Hematopoietic multipotent progenitor cell treated with erythropoietin and hydrocortisone succinate and interleukin-3 and kit ligand, for 6 days (in vitro differentiated cells): ENCODE results near the gene SAP30L.

ENCODE experiments used
- DNase-seq: peaks from one replicate; pipeline ENCODE4 v3.0.0-alpha.2; 2015

The SAP30L gene

DNA sequence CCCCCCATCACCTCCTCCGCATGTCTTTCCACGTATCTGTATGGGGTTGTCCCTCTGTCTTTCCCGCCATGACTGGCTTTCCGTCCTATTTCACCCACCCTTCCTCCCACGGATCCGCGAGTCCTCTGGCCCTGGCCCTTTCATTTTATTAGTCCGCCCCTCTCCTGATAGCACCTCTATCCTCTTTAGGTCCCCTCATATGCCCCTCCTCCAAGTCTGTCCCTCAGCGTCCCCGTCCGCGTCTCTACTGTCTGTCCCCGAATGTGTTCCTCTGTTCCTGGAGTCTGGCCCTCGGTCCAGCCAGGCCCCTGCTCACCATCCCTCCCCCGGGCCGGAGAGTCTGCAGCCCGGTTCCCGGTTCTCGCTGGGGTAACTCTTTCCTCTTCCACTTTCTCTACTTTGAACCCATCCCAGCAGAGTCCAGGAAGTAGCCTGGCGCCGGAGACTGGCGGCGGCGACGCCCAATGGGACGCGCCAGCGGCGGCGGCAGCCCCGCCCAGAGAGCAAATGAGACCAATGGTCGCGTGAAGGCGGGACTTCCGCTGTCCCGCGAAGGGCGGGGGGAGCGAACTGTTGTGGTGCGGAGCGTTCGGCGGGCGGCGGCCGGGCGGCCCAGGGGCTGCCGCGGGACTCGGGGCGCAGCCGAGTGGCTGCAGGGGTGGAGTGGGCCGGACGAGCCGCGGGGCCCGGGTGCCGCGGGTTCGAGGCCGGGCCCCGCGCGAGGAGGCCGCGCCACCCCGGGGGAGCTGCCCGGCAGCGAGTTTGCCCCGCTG is at the start of gene SAP30L:
Gene SAP30L (plus strand): TSS at position 576 of the 773 bp plus-strand sequence. CDS start 608 bp downstream, outside the sequence.
- peak; percentile 96 for DNase-seq

- DNase-seq = no peak
Observed at GRCh38 chr5:154396128-154396527, 49.7 kb upstream of the SAP30L start.

GRCh38 chr5:154397652-154398406 is 48.0 kb upstream of the SAP30L start:
- peak; percentile 95 for DNase-seq

DNA sequence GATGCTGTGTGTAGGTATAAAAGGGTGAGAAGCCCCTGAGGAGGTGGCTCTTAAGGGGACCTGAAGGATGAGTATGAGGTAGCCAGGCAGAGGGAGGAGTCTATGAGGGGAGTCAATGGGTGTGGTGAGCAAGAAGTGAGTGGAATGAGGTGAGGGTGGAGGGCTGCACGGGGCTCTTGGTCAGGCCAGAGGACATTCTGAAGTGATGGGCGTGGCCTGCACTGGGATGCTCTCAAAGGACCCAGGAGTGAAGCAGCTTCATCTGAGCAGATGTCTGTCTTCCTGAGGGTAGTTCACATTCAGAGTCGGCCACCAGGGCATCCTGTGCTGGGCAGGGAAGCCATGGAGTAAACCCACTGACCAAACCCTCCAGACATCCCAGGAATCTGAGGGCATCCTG is 45.1 kb upstream of the SAP30L start:
- no peak for DNase-seq

GRCh38 chr5:154401355-154401754 is 44.4 kb upstream of the SAP30L start:
- DNase-seq = no peak

- DNase-seq = no peak
Observed at GRCh38 chr5:154401931-154402330, 43.9 kb upstream of the SAP30L start.

GRCh38 chr5:154402611-154403010 is 43.2 kb upstream of the SAP30L start:
- DNase-seq = no peak

DNA sequence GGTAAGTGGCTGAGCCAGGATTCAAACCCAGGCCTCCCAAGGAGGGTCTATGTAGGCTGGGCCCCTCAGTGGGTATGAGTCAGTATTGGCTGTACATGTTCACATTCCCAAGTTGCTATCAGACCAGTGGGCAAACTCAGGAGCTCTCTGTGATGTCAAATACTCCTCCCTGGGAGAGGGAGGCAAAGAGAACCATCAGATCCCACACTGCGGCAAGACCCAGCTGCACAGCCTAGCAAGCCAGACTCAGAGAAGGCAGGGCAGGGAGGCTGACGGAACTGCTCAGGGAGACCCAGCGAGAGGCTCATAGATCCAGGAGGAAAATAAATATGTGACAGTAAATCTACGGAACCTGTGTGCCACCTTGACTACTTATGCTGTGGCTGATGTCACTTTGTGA is 42.6 kb upstream of the SAP30L start:
- DNase-seq = no peak

DNA sequence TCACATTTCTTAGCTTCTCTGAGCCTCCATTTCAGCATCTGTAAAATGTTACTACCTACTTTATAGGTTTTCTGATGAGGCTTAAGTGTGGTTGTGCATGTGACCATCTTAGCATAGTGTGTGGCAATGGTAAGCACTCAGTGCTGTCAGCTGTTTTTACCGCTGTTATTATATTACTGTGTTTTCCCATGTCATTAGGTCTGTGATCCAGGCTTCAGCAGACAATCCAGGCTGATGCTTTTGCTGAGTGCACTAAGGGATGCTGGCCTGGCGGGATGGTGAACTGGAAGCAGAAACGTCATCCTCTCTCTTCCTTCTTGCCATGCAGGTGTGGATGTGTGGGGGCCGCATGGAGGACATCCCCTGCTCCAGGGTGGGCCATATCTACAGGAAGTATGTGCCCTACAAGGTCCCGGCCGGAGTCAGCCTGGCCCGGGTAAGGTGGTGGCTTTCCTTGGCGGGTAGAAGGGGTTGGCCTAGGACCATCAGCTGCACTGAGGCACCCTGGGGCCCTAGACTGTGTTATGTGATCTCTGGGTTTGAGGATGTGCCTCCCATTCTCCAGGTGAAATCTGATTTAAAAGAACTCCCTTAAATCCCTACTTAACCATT is 41.9 kb upstream of the SAP30L start:
- DNase-seq = no peak

- peak; percentile 94 for DNase-seq
Observed at GRCh38 chr5:154405078-154405792, 40.6 kb upstream of the SAP30L start.

- no peak for DNase-seq
Observed at GRCh38 chr5:154406231-154406630, 39.6 kb upstream of the SAP30L start.

- DNase-seq = no peak
Observed at GRCh38 chr5:154406826-154407225, 39.0 kb upstream of the SAP30L start.

GRCh38 chr5:154408811-154409210 is 37.0 kb upstream of the SAP30L start:
- no peak for DNase-seq

GRCh38 chr5:154409230-154409840 is 36.5 kb upstream of the SAP30L start:
- no peak for DNase-seq

- no peak for DNase-seq
Observed at GRCh38 chr5:154410008-154410407, 35.8 kb upstream of the SAP30L start.

DNA sequence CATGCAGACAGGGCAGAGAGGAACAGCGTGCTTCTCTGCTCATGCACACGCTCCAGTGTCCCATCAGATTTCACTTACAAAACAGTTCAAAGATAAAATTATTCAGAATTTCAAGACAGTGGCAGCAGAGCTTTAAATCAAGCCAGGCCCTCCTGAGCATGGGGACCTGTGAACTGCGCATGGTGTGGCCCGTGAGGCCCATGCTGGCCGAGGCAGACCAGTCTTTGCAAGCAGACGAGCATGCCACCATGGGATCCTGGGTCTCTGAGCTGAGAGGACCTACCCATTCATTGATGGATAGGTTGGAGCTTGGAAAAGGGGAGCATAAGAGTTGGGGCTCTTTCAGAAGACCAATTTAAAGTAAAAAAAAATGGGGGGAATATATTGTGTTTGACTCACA is 35.0 kb upstream of the SAP30L start:
- no peak for DNase-seq

GRCh38 chr5:154411338-154411737 is 34.5 kb upstream of the SAP30L start:
- DNase-seq = no peak

DNA sequence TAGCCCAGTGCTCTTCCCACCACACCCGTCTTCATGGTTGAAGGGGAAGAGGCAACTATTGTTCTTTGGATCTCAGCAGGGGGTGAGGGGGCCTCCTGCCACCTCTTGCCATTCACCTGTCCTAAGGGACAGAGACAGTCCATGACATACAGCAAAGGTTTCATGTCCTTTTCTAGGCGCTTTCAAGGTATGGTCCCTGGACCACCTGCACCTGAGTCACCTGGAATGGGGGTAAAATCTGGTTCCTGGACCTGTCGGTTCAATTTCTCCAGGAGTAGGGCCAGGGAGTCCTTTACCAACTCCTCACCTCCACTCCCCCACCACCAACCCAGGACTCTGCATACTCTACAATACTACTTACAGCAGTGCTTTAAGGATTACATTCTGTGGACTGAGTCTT is 33.5 kb upstream of the SAP30L start:
- DNase-seq = no peak

DNA sequence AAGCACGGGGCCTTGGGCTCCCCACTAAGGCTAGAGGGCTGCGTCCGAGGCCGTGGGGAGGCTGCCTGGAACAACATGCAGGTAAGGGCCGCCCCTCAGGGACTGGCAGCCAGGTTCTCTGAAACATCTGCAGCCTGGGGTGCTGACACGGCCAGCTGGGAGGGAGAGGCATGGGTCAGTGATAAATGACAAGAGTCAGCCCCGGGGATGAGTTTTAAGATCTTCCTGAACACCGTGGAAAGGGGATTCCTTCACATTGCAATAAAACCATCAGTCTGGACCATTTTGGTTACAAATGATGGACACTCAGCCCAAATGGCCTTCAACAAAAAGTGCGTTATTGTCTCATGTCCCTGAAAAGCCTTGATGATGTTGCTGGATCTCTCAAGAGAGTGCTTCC is 32.9 kb upstream of the SAP30L start:
- DNase-seq = no peak

DNA sequence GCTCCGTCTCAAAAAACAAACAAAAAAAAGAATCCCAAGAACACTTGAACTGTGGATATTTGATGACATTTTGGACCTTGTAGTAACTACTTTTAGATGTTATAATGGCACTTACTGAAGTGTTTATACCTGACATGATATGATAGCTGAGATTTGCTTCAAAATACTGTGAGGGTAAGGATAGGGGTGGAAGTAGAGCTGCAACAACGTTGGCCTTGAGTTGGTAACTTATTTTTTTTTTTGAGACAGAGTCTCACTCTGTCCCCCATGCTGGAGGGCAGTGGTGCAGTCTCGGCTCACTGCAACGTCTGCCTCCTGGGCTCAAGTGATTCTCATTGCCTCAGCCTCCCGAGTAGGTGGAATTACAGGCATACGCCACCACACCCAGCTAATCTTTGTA is 30.7 kb upstream of the SAP30L start:
- no peak for DNase-seq

- no peak for DNase-seq
Observed at GRCh38 chr5:154418344-154418820, 27.4 kb upstream of the SAP30L start.

DNA sequence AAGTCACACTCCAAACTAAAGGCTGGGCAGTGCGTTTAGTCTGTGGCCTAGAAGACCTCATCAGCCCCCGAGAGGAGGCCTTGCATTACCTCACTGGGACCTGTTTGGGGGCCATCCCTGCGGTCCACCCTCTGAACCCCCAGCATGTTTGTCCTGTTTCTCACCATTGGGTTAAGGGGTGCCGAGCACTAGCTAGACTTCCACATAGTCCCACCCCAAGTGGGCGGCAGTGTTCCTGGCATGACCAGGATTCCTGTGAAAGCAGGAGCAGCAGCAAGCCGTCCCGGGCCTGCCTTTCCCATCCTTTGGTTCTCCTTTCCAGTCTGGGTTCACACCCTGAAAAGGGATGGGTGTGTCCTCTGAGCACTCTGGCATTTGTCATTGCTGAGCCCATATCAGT is 26.6 kb upstream of the SAP30L start:
- DNase-seq = no peak

- DNase-seq = peak; percentile 73
Observed at GRCh38 chr5:154421868-154422267, 23.9 kb upstream of the SAP30L start.
